ENCODE results near the gene PDZD4.

The PDZD4 gene

GRCh38 chrX:153782871-153783270, 47.5 kb downstream of the PDZD4 start:
- DNase-seq, result no peak

DNA sequence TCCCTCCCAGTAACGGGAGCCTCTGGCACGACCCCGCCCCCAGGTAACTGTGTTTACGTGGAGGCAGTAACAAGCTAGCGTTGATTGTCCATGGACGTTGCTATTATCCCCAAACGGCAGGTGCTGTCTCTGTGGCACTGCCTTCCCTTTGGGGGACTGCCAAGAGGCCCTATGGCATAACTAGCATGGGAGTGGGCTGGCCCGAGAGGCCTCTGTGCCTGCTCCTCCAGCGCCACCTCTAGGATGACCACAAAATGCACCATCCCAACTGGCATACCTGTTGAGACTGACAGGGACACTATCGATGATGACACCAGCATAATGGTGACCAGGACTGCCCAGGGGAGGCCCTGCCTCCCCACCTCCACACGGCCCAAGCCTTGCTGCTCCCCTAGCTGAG, 48.0 kb downstream of the PDZD4 start:
- DNase-seq, result no peak

DNA sequence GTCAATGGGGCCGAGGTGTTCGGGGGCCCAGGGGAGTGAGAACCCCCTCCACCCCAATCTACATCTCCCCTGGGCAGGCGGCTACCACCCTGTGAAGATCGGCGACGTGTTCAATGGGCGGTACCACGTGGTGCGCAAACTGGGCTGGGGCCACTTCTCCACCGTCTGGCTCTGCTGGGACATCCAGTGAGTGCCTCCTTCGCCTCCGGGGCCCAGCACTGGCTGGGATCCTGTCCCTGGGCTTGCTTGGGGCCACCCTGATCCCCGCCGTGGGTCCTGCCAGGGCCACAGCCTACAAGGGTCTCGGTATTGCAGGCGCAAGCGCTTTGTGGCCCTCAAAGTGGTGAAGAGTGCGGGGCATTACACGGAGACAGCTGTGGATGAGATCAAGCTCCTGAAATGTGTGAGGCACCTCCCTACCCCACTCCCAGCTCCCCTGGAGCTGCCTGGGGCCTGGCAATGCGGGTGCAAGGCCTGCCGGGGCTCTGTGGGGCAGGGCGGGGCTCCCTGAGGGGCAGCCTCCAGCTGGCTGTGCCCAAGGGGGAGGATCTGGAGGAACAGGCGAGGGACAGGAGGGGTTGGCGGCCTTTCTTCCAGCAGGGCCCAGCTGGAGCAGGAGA, 48.8 kb downstream of the PDZD4 start:
- DNase-seq, result no peak

GRCh38 chrX:153780678-153781427, 49.5 kb downstream of the PDZD4 start, which contains the start of gene SRPK3:
SRPK3 (plus strand) TSS chrX:153781041; CDS start chrX:153781087, 46 bp downstream.
- no peak for DNase-seq

DNA sequence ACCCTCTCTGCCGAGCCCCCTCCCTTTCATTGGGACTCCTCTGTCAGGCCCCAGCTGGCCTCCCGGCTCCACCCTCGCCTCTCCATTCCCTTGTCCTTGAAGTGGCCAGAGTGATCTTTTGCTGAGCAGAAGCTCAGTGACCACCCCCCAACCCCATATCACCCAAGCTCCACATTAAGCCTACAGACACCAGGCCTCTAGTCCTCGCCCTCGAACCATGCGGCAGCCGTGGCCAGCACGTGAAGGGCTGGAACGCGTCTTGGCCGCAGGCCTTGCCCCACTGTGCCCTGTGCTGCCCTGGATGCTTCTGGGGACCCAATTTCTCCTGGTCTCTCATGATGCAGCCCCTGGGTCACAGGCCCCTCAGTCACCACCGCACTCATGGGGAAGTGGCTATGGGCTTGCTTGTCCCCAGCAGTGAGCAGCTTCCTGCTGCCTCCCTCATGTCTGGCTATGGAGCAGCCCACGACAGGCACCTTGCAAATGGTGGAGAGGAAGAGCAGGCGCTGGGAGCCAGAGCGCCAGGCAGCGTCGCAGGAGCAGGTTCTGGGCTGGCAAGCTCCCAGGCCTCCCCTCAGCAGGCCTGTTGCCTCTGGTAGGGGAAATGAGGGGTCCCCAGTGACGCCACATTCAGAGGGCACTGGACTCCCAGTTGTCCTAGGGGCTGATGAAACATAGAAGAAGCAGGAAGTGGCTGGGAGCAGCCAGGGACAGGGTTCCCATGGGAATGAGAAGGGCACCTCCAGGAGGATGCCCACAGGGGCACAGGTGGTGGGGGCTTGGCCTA, 50.3 kb downstream of the PDZD4 start:
- no peak for DNase-seq

DNA sequence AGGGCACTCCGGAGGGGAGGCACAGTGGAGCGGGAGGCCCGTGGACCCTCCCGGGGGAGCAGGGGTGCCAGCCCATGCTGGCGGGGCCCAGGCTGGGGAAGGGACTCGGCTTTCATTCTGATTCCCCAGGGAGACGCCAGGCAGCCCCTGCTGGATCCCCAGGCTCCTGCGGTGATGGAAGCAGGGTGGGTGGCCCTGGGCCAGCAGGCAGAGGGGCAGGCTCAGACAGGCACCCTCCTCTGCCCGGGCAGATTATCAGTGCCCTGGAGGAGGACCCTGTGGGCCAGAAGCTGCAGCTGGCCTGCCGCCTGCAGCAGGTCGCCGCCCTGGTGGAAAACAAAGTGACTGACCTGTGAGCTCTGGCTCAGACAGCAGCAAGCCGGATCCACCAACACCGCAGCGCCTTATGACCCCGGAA, 51.7 kb downstream of the PDZD4 start:
- no peak for DNase-seq

GRCh38 chrX:153778181-153778580, 52.2 kb downstream of the PDZD4 start:
- DNase-seq, result no peak

DNA sequence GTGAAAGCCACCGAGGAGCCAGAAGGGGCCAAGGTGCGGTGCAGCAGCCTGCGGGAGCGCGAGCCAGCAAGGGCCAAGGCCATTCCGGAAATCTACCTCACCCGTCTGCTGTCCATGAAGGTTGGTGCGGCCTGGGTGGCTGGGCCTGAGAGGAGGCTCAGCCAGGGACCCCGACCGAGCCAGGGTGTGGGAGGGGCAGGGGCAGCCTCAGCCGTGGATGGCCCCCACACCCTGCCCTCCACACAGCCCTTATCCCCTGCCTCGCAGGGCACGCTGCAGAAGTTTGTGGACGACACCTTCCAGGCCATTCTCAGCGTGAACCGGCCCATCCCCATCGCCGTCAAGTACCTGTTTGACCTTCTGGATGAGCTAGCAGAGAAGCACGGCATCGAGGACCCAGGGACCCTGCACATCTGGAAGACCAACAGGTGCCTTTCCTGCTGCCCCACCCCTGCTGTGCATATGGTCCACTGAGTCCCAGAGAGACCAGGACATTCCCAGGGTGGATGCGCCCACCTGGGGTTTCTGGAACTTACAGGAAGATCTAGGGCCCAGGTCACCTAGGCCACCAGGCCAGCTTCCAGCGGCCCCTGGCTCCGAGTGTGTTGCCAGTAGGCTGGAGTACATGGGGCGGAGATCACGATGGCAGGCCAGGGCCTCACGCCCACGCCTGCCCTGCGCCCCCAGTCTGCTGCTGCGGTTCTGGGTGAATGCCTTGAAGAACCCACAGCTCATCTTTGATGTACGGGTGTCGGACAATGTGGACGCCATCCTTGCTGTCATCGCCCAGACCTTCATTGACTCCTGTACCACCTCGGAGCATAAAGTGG, 52.9 kb downstream of the PDZD4 start:
- DNase-seq, result no peak

DNA sequence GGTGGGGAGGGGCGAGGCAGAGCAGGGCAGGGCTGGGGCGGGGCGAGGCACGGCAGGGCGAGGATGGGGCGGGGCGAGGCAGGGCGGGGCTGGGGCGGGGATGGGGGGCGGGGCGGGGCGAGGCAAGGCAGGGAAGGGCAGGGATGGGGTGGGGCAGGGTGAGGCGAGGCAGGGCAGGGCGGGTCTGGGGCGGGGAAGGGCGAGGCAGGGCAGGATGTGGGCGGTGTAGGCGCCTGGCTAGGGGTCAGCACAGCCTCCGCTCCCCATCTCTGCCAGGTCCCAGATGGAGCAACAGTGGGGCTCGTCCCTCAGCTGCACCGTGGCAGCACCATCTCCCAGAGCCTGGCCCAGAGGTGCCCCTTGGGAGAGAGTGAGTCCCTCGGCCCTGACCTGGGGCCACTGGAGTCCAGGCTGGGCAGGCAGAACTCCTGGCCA, 53.7 kb downstream of the PDZD4 start:
- no peak for DNase-seq

- DNase-seq, result no peak
Measured at GRCh38 chrX:153776120-153776599, 54.2 kb downstream of the PDZD4 start.

DNA sequence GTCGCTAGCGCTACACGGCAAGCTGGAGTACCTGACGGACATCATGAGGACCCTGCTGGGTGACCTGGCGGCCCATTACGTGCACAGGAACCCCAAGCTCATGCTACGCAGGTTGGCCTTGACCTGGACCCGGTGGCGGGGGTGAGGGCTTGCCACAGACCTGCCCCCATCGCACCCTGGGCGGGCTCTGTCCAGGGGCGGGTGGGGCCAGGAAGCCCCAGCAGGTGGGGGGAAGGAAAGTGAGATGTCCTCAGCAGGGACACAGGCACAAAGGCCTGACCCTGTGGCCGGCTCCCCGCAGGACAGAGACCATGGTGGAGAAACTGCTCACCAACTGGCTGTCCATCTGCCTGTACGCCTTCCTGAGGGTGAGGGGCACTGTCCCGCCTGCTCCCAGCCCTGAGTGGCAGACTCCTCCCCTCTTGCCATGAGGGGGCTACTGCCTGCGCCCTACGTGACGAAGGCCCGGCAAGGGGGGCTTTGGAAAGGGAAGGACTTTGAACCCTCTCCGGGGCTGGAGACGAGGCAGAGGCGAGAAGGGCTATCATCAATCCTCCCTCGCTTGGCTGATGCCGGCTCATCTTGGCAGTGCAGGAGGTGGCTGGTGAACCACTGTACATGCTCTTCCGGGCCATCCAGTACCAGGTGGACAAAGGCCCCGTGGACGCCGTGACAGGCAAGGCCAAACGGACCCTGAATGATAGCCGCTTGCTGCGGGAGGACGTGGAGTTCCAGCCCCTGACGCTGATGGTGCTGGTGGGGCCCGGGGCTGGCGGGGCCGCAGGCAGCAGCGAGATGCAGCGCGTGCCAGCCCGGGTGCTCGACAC, 54.8 kb downstream of the PDZD4 start:
- DNase-seq, result no peak

- no peak for DNase-seq
Measured at GRCh38 chrX:153774576-153775292, 55.6 kb downstream of the PDZD4 start.

DNA sequence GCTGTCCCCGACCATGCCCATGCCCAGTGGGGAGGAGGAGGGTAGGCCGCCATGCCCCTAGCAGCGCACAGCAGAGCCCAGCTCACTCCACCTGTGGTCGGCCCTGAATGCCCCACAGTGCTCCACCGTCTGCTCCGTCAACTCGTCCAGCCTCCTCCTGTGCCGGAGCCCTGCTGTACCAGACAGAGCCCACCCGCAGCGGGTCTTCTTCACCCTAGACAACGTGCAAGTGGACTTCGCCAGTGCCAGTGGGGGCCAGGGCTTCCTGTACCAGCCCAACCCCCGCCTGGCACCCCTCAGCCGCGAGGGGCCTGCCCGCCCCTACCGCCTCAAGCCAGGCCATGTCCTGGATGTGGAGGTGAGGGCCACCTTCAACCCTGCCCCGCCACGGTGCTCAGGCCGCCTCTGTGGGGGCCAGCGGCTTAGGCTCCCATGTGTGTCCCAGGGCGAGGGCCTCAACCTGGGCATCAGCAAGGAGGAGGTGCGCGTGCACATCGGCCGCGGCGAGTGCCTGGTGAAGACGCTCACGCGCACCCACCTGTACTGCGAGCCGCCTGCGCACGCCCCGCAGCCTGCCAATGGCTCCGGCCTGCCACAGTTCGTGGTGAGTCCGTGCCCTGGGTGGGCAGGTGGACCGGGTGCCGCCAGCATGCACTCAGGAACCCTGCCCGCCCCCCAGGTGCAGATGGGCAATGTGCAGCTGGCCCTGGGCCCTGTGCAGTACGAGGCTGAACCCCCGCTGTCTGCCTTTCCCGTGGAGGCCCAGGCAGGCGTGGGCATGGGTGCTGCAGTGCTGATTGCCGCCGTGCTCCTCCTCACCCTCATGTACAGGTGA, 56.4 kb downstream of the PDZD4 start:
- no peak for DNase-seq

DNA sequence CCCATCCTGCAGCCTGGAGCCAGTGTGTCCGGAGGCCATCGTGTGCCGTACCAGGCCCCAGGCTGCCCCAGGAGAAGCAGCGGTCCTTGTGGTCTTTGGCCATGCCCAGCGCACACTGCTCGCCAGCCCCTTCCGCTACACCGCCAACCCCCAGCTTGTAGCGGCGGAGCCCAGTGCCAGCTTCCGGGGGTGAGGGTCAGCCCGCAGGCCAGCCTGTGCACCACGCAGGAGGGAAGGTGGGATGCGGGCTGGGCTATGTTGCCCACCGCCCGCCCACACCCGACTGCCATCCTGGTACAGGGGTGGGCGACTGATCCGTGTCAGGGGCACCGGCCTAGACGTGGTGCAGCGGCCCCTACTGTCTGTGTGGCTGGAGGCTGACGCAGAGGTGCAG, 57.1 kb downstream of the PDZD4 start:
- no peak for DNase-seq

DNA sequence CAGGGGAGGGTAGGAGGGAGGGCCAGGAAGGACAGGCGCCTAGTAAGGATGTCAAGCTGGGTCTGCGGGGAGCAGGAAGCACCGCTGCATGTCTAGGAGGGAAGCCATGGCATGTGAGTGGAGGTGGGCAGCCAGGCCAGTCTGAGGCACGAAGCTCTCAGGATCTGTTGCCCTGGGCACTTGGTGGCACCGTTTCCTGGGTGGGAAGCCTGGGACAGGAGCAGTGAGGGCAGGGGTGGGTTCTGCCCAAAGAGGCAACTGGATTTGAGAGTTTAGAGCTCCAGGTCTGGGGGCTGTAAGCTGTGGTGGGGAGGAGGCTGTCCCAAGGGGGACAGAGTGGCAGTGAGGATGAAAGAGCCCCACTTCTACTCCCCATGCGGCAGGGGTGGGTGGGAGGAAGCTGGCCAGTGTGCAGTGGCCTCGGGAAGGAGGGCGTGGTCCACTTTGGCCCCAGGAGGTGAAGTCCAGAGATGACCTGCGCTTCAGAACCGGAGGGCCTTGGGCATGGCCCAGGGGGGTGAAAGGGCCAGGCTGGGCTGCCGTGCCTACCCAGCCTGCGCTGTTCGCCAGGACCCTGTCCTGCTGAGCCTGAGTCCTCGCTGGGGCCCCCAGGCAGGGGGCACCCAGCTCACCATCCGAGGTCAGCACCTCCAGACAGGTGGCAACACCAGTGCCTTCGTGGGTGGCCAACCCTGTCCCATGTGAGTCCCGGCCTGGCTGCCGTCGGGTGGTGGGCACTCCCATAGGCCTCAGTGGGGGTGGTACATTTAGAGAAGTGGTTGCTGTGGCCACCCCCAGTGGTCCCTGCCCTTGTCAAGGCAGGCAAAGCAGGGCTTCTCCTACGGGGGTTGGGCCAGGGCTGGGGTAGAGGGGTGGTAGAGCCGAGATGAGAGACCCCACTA, 57.8 kb downstream of the PDZD4 start:
- no peak for DNase-seq

DNA sequence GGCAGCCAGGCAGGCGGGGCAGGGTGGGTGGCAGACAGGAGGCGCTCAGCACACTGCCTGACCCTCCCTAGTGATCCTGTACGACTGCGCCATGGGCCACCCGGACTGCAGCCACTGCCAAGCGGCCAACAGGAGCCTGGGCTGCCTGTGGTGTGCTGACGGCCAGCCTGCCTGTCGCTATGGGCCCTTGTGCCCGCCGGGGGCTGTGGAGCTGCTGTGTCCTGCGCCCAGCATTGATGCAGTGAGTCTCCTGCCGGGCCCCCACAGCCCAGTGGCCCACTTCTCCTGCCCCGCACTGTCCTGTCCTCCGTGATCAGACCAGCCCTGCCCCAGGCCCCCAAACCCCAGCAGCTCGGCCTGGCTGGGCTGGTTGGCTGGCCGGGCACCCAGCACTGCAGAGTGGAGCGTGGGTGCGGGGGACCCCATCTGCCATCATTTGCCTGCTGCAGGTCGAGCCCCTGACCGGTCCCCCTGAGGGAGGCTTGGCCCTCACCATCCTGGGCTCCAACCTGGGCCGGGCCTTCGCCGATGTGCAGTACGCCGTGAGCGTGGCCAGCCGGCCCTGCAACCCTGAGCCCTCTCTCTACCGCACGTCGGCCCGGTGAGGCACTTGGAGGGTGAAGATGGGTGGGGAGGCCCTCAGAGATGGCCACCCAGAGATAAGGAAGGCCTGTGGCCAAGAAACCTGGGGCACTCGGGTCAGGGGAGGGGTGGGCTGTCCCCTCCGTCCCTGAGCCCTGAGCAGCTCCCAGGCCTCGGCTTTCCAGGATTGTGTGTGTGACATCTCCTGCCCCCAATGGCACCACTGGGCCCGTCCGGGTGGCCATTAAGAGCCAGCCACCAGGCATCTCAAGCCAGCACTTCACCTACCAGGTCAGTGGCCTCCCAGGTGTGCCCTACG, 58.7 kb downstream of the PDZD4 start:
- no peak for DNase-seq

DNA sequence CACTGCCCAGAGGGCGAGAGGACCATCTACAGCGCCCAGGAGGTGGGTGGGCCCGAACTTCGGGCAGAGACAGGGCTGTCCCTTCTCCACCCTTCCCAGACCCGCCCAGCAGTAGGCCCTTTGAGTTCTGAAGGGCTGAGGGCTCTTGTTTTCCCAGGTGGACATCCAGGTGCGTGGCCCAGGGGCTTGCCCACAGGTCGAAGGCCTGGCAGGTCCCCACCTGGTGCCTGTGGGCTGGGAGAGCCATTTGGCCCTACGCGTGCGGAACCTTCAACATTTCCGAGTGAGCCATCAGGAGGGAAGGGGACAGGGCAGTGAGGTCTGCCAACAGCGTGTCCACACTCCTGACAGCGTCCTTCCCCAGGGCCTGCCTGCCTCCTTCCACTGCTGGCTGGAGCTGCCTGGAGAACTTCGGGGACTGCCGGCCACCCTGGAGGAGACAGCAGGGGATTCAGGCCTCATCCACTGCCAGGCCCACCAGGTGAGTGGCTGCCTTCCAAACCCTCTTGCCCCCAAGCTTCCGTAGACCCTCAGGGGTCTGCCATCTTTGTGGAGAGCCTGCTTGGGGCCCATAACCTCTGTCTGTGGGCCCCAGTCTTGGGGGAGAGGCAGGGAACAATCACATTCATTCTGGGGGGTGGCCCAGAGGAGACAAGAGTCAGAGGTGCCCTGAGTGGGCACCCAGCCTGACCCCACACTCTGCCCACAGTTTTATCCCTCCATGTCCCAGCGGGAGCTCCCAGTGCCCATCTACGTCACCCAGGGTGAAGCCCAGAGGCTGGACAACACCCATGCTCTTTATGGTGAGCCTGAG, 59.5 kb downstream of the PDZD4 start:
- no peak for DNase-seq
